ENCODE measurements around the gene IGSF21.

IGSF21 gene

DNA sequence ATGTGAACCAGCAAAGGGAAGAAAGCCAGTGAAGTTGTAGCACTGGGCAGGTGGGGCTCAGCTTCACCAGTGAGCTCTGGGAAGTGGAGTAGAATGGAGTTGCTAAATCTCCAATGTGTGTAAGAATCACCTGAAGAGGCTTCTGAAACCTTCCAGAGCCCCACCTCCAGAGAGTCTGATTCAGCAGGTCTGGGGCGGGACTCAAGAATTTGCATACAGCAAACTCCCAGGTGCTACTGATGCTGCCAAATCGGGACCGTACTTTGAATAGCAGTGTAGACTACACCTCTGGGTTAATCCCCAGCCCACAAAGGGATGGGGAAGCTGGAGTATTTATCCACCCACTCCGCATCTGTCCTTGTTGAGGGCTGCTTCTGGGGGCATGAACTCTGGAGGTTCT lies 154.3 kb downstream of the IGSF21 start:
- TF ChIP-seq, protein P1, sequence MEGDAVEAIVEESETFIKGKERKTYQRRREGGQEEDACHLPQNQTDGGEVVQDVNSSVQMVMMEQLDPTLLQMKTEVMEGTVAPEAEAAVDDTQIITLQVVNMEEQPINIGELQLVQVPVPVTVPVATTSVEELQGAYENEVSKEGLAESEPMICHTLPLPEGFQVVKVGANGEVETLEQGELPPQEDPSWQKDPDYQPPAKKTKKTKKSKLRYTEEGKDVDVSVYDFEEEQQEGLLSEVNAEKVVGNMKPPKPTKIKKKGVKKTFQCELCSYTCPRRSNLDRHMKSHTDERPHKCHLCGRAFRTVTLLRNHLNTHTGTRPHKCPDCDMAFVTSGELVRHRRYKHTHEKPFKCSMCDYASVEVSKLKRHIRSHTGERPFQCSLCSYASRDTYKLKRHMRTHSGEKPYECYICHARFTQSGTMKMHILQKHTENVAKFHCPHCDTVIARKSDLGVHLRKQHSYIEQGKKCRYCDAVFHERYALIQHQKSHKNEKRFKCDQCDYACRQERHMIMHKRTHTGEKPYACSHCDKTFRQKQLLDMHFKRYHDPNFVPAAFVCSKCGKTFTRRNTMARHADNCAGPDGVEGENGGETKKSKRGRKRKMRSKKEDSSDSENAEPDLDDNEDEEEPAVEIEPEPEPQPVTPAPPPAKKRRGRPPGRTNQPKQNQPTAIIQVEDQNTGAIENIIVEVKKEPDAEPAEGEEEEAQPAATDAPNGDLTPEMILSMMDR (IDR thresholded peaks at IDR 0.05; ENCODE audit: unreplicated experiment in 3 of 3), result no peak
- H3K27ac Mint-ChIP-seq, result no peak overlapping the region
- H3K4me1 Mint-ChIP-seq, result no peaks in the 10 kb centered on the region
- H3K4me3 Mint-ChIP-seq, result no peak overlapping the region
- no peaks in the 10 kb centered on the region for H3K9me3 Mint-ChIP-seq
- H3K27me3 Mint-ChIP-seq (ENCODE audit: low read depth), result peaks cover 73% of the 10 kb centered on the region
- no peaks in the 10 kb centered on the region for H3K36me3 Mint-ChIP-seq (ENCODE audit: low read depth)

DNA sequence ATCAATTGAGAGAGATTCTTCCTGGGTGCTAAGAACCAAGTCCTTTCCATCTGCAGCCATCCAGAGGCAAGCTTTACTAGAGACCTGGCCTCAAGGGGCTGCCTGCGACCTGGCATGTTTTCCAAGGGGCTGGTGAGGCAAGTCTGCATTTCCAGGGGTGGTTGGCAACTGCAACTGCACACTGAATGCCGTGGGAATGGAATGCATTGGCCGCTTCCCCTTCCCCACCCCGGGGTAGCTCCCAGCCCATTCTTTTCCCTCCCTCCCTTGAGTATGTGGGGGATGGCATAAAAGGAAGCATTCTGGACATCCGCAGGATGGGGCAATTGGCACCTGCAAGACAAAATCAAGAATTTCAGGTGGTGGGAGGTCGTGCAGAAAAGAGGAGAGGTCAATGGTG lies 155.1 kb downstream of the IGSF21 start:
- Mint-ChIP-seq H3K27ac (no peak overlapping the region), H3K9me3 (no peaks in the 10 kb centered on the region), H3K27me3 (ENCODE audit: low read depth) (peaks cover 78% of the 10 kb centered on the region), H3K36me3 (ENCODE audit: low read depth) (no peaks in the 10 kb centered on the region), H3K4me1 (no peaks in the 10 kb centered on the region), H3K4me3 (no peak overlapping the region)
- TF ChIP-seq, protein P1 (IDR thresholded peaks at IDR 0.05; ENCODE audit: unreplicated experiment in 3 of 3), result no peak

DNA sequence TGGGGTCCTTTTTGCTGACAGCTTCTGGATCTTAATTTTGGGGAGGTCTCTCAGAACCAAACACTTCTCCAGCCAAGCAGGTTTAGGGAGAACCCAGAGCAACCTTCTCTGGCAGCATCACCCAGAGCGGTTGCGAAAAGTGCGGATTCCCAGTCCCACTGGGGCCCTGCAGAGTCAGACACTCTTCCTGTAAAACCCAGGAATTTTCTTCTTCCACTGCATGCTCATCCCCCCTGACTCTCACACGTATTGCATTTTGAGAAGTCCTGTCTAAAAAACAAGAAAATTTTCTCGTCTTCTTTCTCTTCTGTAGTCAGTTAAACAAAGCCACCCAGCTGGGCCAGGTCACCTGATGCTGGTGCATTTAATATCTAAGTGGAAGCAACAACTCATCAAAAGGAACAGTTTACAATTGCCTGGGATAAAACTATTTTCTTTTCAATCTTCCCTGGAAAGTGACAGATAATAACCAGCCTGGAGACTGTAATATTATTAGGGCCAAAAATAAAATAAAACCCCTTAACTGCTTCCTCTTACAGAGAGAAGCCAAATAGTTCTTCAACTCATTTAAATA lies 156.0 kb downstream of the IGSF21 start:
- Mint-ChIP-seq H3K27me3 (ENCODE audit: low read depth) (peaks cover 79% of the 10 kb centered on the region), H3K27ac (no peak overlapping the region), H3K36me3 (ENCODE audit: low read depth) (no peaks in the 10 kb centered on the region), H3K9me3 (no peaks in the 10 kb centered on the region), H3K4me3 (no peak overlapping the region), H3K4me1 (no peaks in the 10 kb centered on the region)
- TF ChIP-seq, protein P1 (IDR thresholded peaks at IDR 0.05; ENCODE audit: unreplicated experiment in 3 of 3), result no peak

- Mint-ChIP-seq H3K36me3 (ENCODE audit: low read depth) (no peaks in the 10 kb centered on the region), H3K4me1 (no peaks in the 10 kb centered on the region)
These were observed 156.9 kb downstream of the IGSF21 start for GRCh38 chr1:18264450-18265039.

GRCh38 chr1:18265641-18266040 lies 158.0 kb downstream of the IGSF21 start:
- H3K27me3 Mint-ChIP-seq (ENCODE audit: low read depth), result peaks cover 77% of the 10 kb centered on the region
- no peaks in the 10 kb centered on the region for H3K9me3 Mint-ChIP-seq
- H3K27ac Mint-ChIP-seq, result no peak overlapping the region
- TF ChIP-seq, protein P1 (IDR thresholded peaks at IDR 0.05; ENCODE audit: unreplicated experiment in 3 of 3), result no peak
- H3K36me3 Mint-ChIP-seq (ENCODE audit: low read depth), result no peaks in the 10 kb centered on the region
- H3K4me1 Mint-ChIP-seq, result no peaks in the 10 kb centered on the region
- H3K4me3 Mint-ChIP-seq, result no peak overlapping the region

More at GRCh38 chr1:18264450-18265039, 156.9 kb downstream of the IGSF21 start:
- no peaks in the 10 kb centered on the region for H3K9me3 Mint-ChIP-seq
- no peak overlapping the region for H3K27ac Mint-ChIP-seq
- no peak overlapping the region for H3K4me3 Mint-ChIP-seq
- TF ChIP-seq, protein P1 (IDR thresholded peaks at IDR 0.05; ENCODE audit: unreplicated experiment in 3 of 3), result no peak
- H3K27me3 Mint-ChIP-seq (ENCODE audit: low read depth), result peaks cover 79% of the 10 kb centered on the region

DNA sequence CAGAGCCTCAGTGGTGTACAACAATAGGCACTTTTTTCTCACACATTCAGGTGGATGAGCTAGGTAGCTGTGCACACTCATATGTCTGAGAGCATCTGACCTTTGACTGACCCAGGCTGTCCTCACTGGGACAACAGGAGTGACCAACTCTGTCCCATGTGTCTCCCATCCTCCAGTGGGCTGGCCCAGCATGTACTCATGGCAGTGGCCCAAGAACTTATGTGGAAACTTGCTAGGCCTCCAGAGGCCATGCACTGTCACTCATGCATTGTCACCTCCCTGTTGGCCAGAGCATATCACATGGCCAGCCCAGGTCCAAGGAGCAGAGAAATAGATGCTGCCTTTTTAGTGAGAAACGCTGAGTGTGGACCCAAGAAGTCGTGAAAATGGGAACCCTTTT lies 158.8 kb downstream of the IGSF21 start:
- Mint-ChIP-seq H3K36me3 (ENCODE audit: low read depth) (no peaks in the 10 kb centered on the region), H3K27ac (no peak overlapping the region), H3K4me3 (no peak overlapping the region), H3K9me3 (no peaks in the 10 kb centered on the region), H3K4me1 (no peaks in the 10 kb centered on the region), H3K27me3 (ENCODE audit: low read depth) (peaks cover 76% of the 10 kb centered on the region)
- TF ChIP-seq, protein P1 (IDR thresholded peaks at IDR 0.05; ENCODE audit: unreplicated experiment in 3 of 3), result no peak

All from nephron (organoid).